Neutrophil (primary cell): ENCODE measurements around the gene CACNA2D1.

Source experiments
- H3K27ac ChIP-seq: fragments of 200-600 bp; sonication (generic); 2 replicates; pipeline ENCODE4 v1.5.1; 2016; ENCODE audit warnings: mild to moderate bottlenecking, moderate library complexity
- H3K27me3 ChIP-seq: fragments of 200-600 bp; sonication (generic); 2 replicates; pipeline ENCODE4 v1.6.0; 2016; ENCODE audit warnings: mild to moderate bottlenecking
- H3K36me3 ChIP-seq: fragments of 200-600 bp; sonication (generic); 2 replicates; pipeline ENCODE4 v1.5.1; 2017
- H3K4me1 ChIP-seq, 2 experiments: fragments of 200-600 bp in 1 of 2; sonication (generic) in 1 of 2; 1 replicate in 1 of 2; 2 replicates in 1 of 2; pipeline versions ENCODE4 v1.5.1 to v1.6.1; 2013 to 2016; ENCODE audit warnings: low read depth in 1 of 2, low read length in 1 of 2, mild to moderate bottlenecking in 1 of 2, moderate library complexity in 1 of 2; ENCODE audit not compliant: control insufficient read depth in 1 of 2, insufficient read depth in 1 of 2
- H3K4me3 ChIP-seq, 2 experiments: fragments of 200-600 bp in 1 of 2; sonication (generic) in 1 of 2; 1 replicate in 1 of 2; 2 replicates in 1 of 2; pipeline ENCODE4 v1.5.1; 2013 to 2016; ENCODE audit warnings: low read depth in 1 of 2, low read length in 1 of 2, mild to moderate bottlenecking in 1 of 2, moderate library complexity in 1 of 2
- H3K9me3 ChIP-seq: fragments of 200-600 bp; sonication (generic); 2 replicates; pipeline ENCODE4 v1.5.1; 2016
- CTCF ChIP-seq: fragments of 200-600 bp; sonication (generic); IDR thresholded peaks from 2 replicates; pipeline ENCODE4 v1.5.1; 2016; ENCODE audit warnings: antibody characterized with exemption

Gene CACNA2D1

GRCh38 chr7:82258181-82258580 lies 185.4 kb downstream of the CACNA2D1 start:
- H3K27ac ChIP-seq: no peak overlapping the region
- no peaks in the 10 kb centered on the region for H3K9me3 ChIP-seq
- H3K27me3 ChIP-seq: no peaks in the 10 kb centered on the region
- no peak for TF ChIP-seq CTCF
- no peaks in the 10 kb centered on the region for H3K4me1 ChIP-seq
- H3K4me3 ChIP-seq: no peak overlapping the region
- H3K36me3 ChIP-seq: no peaks in the 10 kb centered on the region

- Histone ChIP-seq H3K36me3 (no peaks in the 10 kb centered on the region), H3K27ac (no peak overlapping the region), H3K27me3 (no peaks in the 10 kb centered on the region), H3K4me3 (no peak overlapping the region), H3K9me3 (no peaks in the 10 kb centered on the region), H3K4me1 (no peaks in the 10 kb centered on the region)
- no peak for TF ChIP-seq CTCF
Measured at GRCh38 chr7:82257118-82257695, 186.4 kb downstream of the CACNA2D1 start.

GRCh38 chr7:82255706-82256105 lies 187.9 kb downstream of the CACNA2D1 start:
- no peaks in the 10 kb centered on the region for H3K27me3 ChIP-seq
- H3K36me3 ChIP-seq: no peaks in the 10 kb centered on the region
- no peaks in the 10 kb centered on the region for H3K4me1 ChIP-seq
- H3K9me3 ChIP-seq: no peaks in the 10 kb centered on the region
- no peak overlapping the region for H3K4me3 ChIP-seq
- TF ChIP-seq CTCF: no peak
- H3K27ac ChIP-seq: no peak overlapping the region

GRCh38 chr7:82250598-82250997 lies 193.0 kb downstream of the CACNA2D1 start:
- Histone ChIP-seq H3K27me3 (no peaks in the 10 kb centered on the region), H3K36me3 (no peaks in the 10 kb centered on the region), H3K4me3 (no peak overlapping the region), H3K9me3 (no peaks in the 10 kb centered on the region), H3K4me1 (no peaks in the 10 kb centered on the region), H3K27ac (no peak overlapping the region)
- no peak for TF ChIP-seq CTCF

GRCh38 chr7:82249979-82250378 lies 193.6 kb downstream of the CACNA2D1 start:
- no peak for TF ChIP-seq CTCF
- Histone ChIP-seq H3K4me1 (no peaks in the 10 kb centered on the region), H3K27me3 (no peaks in the 10 kb centered on the region), H3K36me3 (no peaks in the 10 kb centered on the region), H3K4me3 (no peak overlapping the region), H3K27ac (no peak overlapping the region), H3K9me3 (no peaks in the 10 kb centered on the region)
